Uterus (tissue), 2 donors: Measurements from ENCODE around the gene MFSD2A.

ENCODE experiments used
- CTCF ChIP-seq, 4 experiments: fragments of 200-600 bp in 2 of 4; fragments of 450-650 bp in 2 of 4; sonication (generic) in 2 of 4; IDR thresholded peaks; one replicate each; pipeline ENCODE4 v1.5.1; 2016 to 2019; ENCODE audit warnings: antibody characterized with exemption in 4 of 4, mild to moderate bottlenecking in 2 of 4, moderate library complexity in 1 of 4
- POLR2A ChIP-seq, 2 donors: fragments of 450-650 bp; IDR thresholded peaks; one replicate each; pipeline ENCODE4 v1.6.1; 2016; ENCODE audit warnings: antibody characterized with exemption in 2 of 2, mild to moderate bottlenecking in 1 of 2, moderate library complexity in 1 of 2

DNA sequence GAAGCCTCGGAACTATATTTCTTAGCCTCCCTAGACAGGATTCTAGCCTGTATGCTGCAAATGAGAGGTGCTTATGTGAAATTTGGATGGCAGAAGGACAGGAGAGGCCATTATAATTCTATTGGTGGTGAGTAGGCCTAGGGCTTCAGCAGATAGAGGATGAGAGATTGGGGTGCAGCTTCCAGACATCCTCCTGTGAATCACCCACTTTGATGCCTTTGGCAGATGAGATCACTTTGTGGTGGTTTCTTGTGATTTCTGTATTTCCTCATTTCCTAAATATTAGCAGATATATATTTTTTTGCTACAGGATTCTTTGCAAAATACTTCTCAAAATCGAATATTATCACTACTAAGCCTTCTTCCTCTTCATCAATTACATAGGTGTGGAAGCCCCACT, 37.3 kb downstream of the MFSD2A start:
- no peak for TF ChIP-seq CTCF (IDR thresholded peaks at IDR 0.05)
- no peak for TF ChIP-seq POLR2A (IDR thresholded peaks at IDR 0.05)
